HEK293 (cell line): Measurements from ENCODE around the gene HERPUD2.

ENCODE experiments used
- CTCF ChIA-PET: fragments of 350-600 bp; formaldehyde crosslinking; extraction: SDS; loops from one replicate; lab custom pipeline; 2021; ENCODE audit warnings: antibody characterized with exemption; lab: Yijun Ruan, JAX
- POLR2A ChIA-PET: fragments of 300-600 bp; formaldehyde crosslinking; extraction: SDS; loops from one replicate; lab custom pipeline; 2020; ENCODE audit warnings: antibody characterized with exemption, inconsistent platforms; lab: Yijun Ruan, JAX
- H3K27ac ChIP-seq: fragments of 200-500 bp; sonication (Bioruptor generic); 2 replicates; pipeline ENCODE4 v1.5.1; 2014; ENCODE audit warnings: low read depth, low read length, control low read depth, inconsistent platforms; ENCODE audit errors: extremely low read depth
- H3K36me3 ChIP-seq, 2 experiments: fragments of 200-500 bp in 1 of 2; sonication (Bioruptor generic) in 1 of 2; 1 replicate in 1 of 2; 2 replicates in 1 of 2; pipeline ENCODE4 v1.5.1; 2014 to 2017; ENCODE audit warnings: inconsistent platforms in 2 of 2, low read length in 2 of 2; ENCODE audit not compliant: control insufficient read depth in 2 of 2, insufficient read depth in 1 of 2
- H3K4me1 ChIP-seq: fragments of 200-500 bp; sonication (Bioruptor generic); 2 replicates; pipeline ENCODE4 v1.5.1; 2014; ENCODE audit warnings: mild to moderate bottlenecking, low read length, inconsistent platforms; ENCODE audit not compliant: control insufficient read depth, insufficient read depth
- H3K4me3 ChIP-seq: 2 replicates; pipeline ENCODE4 v1.5.1; 2011; ENCODE audit warnings: low read depth, mild to moderate bottlenecking, control low read depth, low read length, moderate library complexity
- H3K9me3 ChIP-seq: fragments of 200-500 bp; sonication (Bioruptor generic); 2 replicates; pipeline ENCODE4 v1.5.1; 2014; ENCODE audit warnings: low read depth, low read length, inconsistent platforms; ENCODE audit not compliant: control insufficient read depth, insufficient read depth
- BCL11A ChIP-seq: fragments of 450-650 bp; formaldehyde crosslinking; IDR thresholded peaks from 2 replicates; pipeline ENCODE4 v1.5.1; 2016; ENCODE audit warnings: low read depth, missing biosample characterization, missing genetic modification characterization
- HOXD13 ChIP-seq: sonication (generic); formaldehyde crosslinking; IDR thresholded peaks from 2 replicates; pipeline ENCODE4 v1.8.0; 2022; ENCODE audit warnings: missing genetic modification reagents, borderline replicate concordance
- IKZF3 ChIP-seq: fragments of 450-650 bp; IDR thresholded peaks from 2 replicates; pipeline ENCODE4 v1.5.0; 2018; ENCODE audit warnings: missing biosample characterization, mild to moderate bottlenecking, missing genetic modification characterization, moderate library complexity
- PATZ1 ChIP-seq: fragments of 450-650 bp; formaldehyde crosslinking; IDR thresholded peaks from 2 replicates; pipeline ENCODE4 v1.5.1; 2016; ENCODE audit warnings: missing biosample characterization, missing genetic modification characterization
- SP3 ChIP-seq: fragments of 450-650 bp; formaldehyde crosslinking; IDR thresholded peaks from 2 replicates; pipeline ENCODE4 v1.5.1; 2016; ENCODE audit warnings: missing biosample characterization, missing genetic modification characterization
- ZBTB49 ChIP-seq: fragments of 450-650 bp; formaldehyde crosslinking; IDR thresholded peaks from 2 replicates; pipeline ENCODE4 v1.5.1; 2016; ENCODE audit warnings: missing biosample characterization, missing genetic modification characterization, low read depth
- ZBTB7A ChIP-seq: fragments of 450-650 bp; formaldehyde crosslinking; IDR thresholded peaks from 2 replicates; pipeline ENCODE4 v1.5.1; 2016; ENCODE audit warnings: low read depth, missing biosample characterization, missing genetic modification characterization
- ZNF169 ChIP-seq: fragments of 450-650 bp; formaldehyde crosslinking; IDR thresholded peaks from 2 replicates; pipeline ENCODE4 v1.5.1; 2016; ENCODE audit warnings: missing biosample characterization, missing genetic modification characterization
- ZNF18 ChIP-seq: fragments of 450-650 bp; formaldehyde crosslinking; IDR thresholded peaks from 2 replicates; pipeline ENCODE4 v1.5.1; 2016; ENCODE audit warnings: missing biosample characterization, missing genetic modification characterization
- ZNF214 ChIP-seq: fragments of 450-650 bp; formaldehyde crosslinking; IDR thresholded peaks from 2 replicates; pipeline ENCODE4 v1.5.1; 2017; ENCODE audit warnings: missing biosample characterization, mild to moderate bottlenecking, missing genetic modification characterization, borderline replicate concordance
- ZNF335 ChIP-seq: fragments of 450-650 bp; formaldehyde crosslinking; conservative IDR thresholded peaks from 2 replicates; pipeline ENCODE4 v1.5.1; 2016; ENCODE audit warnings: missing biosample characterization, missing genetic modification characterization
- ZNF423 ChIP-seq: fragments of 450-650 bp; formaldehyde crosslinking; IDR thresholded peaks from 2 replicates; pipeline ENCODE4 v1.5.1; 2016; ENCODE audit warnings: missing biosample characterization, missing genetic modification characterization
- ZNF518A ChIP-seq: fragments of 450-650 bp; formaldehyde crosslinking; conservative IDR thresholded peaks from 2 replicates; pipeline ENCODE4 v1.5.1; 2016; ENCODE audit warnings: low read depth, missing biosample characterization, missing genetic modification characterization
- ZNF600 ChIP-seq: fragments of 450-650 bp; formaldehyde crosslinking; IDR thresholded peaks from 2 replicates; pipeline ENCODE4 v1.5.1; 2016; ENCODE audit warnings: missing biosample characterization, missing genetic modification characterization
- ZNF610 ChIP-seq: fragments of 450-650 bp; formaldehyde crosslinking; IDR thresholded peaks from 2 replicates; pipeline ENCODE4 v1.5.1; 2016; ENCODE audit warnings: missing biosample characterization, missing genetic modification characterization, borderline replicate concordance
- ZNF621 ChIP-seq: fragments of 450-650 bp; formaldehyde crosslinking; IDR thresholded peaks from 2 replicates; pipeline ENCODE4 v1.5.1; 2017; ENCODE audit warnings: missing biosample characterization, missing genetic modification characterization
- ZNF623 ChIP-seq: fragments of 450-650 bp; formaldehyde crosslinking; IDR thresholded peaks from 2 replicates; pipeline ENCODE4 v1.5.1; 2016; ENCODE audit warnings: missing biosample characterization, missing genetic modification characterization
- ZNF654 ChIP-seq: fragments of 450-650 bp; formaldehyde crosslinking; IDR thresholded peaks from 2 replicates; pipeline ENCODE4 v1.5.1; 2016; ENCODE audit warnings: low read depth, missing biosample characterization, missing genetic modification characterization
- ZNF76 ChIP-seq: fragments of 450-650 bp; formaldehyde crosslinking; IDR thresholded peaks from 2 replicates; pipeline ENCODE4; 2016; ENCODE audit warnings: low read depth, missing biosample characterization, missing genetic modification characterization, borderline replicate concordance
- ZNF776 ChIP-seq: fragments of 450-650 bp; formaldehyde crosslinking; IDR thresholded peaks from 2 replicates; pipeline ENCODE4 v1.5.0; 2017; ENCODE audit warnings: missing biosample characterization, missing genetic modification characterization, borderline replicate concordance
- ZNF791 ChIP-seq: fragments of 450-650 bp; formaldehyde crosslinking; IDR thresholded peaks from 2 replicates; pipeline ENCODE4 v1.5.1; 2016; ENCODE audit warnings: missing biosample characterization, missing genetic modification characterization
- ZXDB ChIP-seq: fragments of 450-650 bp; formaldehyde crosslinking; IDR thresholded peaks from 2 replicates; pipeline ENCODE4 v1.5.1; 2016; ENCODE audit warnings: missing biosample characterization, missing genetic modification characterization

The HERPUD2 gene

GRCh38 chr7:35735396-35735795, 40.5 kb upstream of the HERPUD2 start:
- TF ChIP-seq ZNF518A (tag by site-specific recombination) (no peak), ZNF169 (tag by site-specific recombination) (no peak), ZNF76 (tag by site-specific recombination) (no peak), HOXD13 (no peak), ZNF623 (no peak), ZNF791 (tag by site-specific recombination) (no peak), ZNF654 (tag by site-specific recombination) (no peak), BCL11A (tag by site-specific recombination) (no peak), ZBTB7A (tag by site-specific recombination) (no peak), ZNF18 (no peak), ZNF600 (tag by site-specific recombination) (no peak), IKZF3 (tag by site-specific recombination) (no peak), ZNF335 (tag by site-specific recombination) (no peak), ZNF214 (tag by site-specific recombination) (no peak), ZNF610 (no peak), SP3 (tag by site-specific recombination) (no peak)
- Histone ChIP-seq H3K4me3 (no peak overlapping the region), H3K4me1 (no peaks in the 10 kb centered on the region), H3K36me3 (no peaks in the 10 kb centered on the region), H3K9me3 (no peaks in the 10 kb centered on the region), H3K27ac (no peak overlapping the region)
- POLR2A ChIA-PET: no interaction called here
- CTCF ChIA-PET: interaction anchor here (0.6 to 1.4 kb wide), 2 partner anchors 26 to 583 kb away, joined by 3 to 9 read pairs; no protein-coding TSS in a partner anchor

GRCh38 chr7:35734001-35734483, 39.1 kb upstream of the HERPUD2 start:
- CTCF ChIA-PET: interaction anchor here (0.7 kb wide), 1 partner anchor 24 kb away, joined by 4 read pairs; no protein-coding TSS in a partner anchor
- H3K9me3 ChIP-seq: no peaks in the 10 kb centered on the region
- POLR2A ChIA-PET: interaction anchor here (0.7 kb wide), 1 partner anchor 67 kb away, joined by 3 read pairs; the partner anchor contains the start of gene SEPTIN7
- H3K27ac ChIP-seq: no peak overlapping the region
- no peaks in the 10 kb centered on the region for H3K36me3 ChIP-seq
- H3K4me3 ChIP-seq: no peak overlapping the region
- no peaks in the 10 kb centered on the region for H3K4me1 ChIP-seq
- no peak for TF ChIP-seq HOXD13
- TF ChIP-seq ZXDB (tag by site-specific recombination): no peak
- TF ChIP-seq ZNF776 (tag by site-specific recombination): no peak
- TF ChIP-seq ZNF423 (tag by site-specific recombination): no peak
- no peak for TF ChIP-seq ZBTB49 (tag by site-specific recombination)
- no peak for TF ChIP-seq IKZF3 (tag by site-specific recombination)
- no peak for TF ChIP-seq ZNF621 (tag by site-specific recombination)
- TF ChIP-seq PATZ1 (tag by site-specific recombination): no peak
